Bone marrow (tissue), 2 donors: ENCODE results near the gene BCAS1.
"Not testable (repeated sequence)": the region's sequence is repeated elsewhere in the genome, so short reads cannot be mapped to it uniquely, and the experiment has no call there.

ENCODE experiments used
- DNase-seq, 2 donors: peaks; one replicate each; lab custom pipeline; 2025; lab: John Stamatoyannopoulos, UW

The BCAS1 gene

DNA sequence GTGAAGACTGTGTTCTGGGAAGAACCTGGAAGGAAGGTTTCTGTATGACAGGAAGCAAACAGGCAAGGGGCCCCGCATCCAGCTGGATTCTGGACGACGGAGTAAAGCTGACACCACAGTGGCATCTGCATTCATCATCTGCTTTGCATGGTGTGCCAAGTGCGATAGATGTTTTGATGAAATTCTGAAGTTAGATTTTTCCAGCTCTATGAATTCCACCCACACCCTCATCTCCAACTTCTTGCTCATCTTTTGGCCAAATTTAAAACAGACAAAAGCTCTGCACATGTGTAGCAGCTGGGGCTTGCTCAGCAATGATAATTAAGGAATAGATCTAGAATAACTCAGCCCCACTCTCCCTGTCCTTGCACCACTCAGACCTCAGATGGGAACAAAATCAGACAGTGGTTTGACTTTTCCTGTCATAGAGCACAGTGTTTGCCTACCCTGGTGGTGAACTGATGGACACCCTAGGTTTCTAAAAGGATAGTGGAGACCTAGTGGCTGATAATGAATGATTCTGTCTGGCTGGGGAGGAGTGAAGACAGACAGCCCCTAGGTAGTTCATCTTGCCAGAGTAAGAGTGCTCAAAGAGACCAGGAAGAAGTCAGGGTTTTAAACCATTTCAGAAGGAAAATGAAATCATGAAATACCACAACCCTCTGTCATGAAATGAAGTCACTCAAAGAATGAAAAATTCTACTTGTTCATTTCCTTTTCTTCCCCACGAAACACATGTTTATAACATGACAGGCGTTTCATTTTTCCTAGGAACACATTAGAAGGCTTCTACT is 85.8 kb downstream of the BCAS1 start:
- no peak for DNase-seq

GRCh38 chr20:53983401-53983800 is 87.0 kb downstream of the BCAS1 start:
- DNase-seq: no peak

- no peak for DNase-seq
Observed at GRCh38 chr20:53982624-53983023, 87.8 kb downstream of the BCAS1 start.

DNA sequence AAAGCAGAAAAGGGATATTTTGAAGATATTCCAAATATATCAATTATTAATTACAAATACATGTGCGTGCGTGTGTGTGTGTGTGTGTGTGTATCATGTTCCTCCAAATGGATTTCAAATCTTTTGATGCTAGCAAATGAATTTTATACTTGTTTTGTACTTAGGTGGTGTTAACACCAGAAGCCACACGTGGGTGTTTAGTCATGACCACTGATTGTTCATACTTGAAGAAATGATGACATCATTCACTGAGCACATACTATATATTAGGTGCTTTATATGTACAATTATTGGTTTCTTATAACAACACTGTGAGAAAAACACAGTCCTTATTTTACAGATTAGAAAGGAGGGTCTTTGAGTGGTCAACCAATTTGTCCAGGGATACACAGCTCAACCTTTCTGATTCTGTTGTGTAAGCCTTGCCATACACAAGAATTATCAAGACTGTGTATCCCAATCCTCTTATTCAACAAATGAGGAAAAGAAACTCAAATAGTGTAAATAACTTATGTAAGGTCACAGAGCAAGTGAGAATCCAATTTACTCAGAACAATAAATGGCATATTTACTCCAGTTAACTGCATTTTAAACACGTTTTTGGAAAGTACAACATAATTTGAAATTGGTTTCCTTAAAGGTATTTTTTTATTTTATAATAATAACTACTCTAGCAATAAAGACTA is 88.5 kb downstream of the BCAS1 start:
- DNase-seq: no peak

DNA sequence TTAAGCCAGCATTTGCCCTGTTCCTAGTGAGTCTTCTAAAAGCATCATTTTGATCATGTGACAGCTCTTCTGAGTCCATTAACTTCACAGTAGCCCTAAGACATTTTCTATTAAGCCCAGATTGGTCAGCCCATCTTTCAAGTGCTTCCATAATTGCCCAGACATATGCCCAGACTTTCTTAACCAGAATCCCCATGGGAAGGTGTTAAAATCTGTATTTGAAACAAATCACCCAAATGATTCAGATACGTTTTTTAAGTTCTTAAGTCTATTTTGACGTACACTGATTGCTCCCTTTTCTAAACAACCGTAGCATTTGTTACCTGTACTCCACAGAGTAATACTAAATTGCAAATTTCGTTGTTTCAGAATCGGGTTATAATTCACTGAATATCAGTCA is 89.3 kb downstream of the BCAS1 start:
- no peak for DNase-seq

- DNase-seq: no peak
Observed at GRCh38 chr20:53980031-53980465, 90.3 kb downstream of the BCAS1 start.

DNA sequence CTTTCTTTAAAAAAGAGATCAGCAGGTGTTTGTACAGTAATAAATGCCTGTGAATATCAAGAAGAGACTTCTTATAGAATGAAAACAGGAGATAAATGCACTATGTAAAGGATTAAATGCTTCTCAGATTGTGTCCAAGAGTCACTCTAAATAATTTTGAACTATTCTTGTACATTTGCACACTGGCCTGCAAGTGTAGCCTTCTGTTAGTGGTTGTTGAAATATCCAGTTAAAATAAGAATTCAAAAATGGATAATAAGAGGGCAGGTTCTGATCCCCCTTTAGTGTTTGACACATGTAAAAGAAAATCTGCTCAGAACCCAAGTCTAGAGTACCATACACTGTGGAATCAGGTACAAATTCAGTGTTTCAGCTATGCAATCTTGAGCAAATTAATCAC is 91.9 kb downstream of the BCAS1 start:
- DNase-seq: no peak

DNA sequence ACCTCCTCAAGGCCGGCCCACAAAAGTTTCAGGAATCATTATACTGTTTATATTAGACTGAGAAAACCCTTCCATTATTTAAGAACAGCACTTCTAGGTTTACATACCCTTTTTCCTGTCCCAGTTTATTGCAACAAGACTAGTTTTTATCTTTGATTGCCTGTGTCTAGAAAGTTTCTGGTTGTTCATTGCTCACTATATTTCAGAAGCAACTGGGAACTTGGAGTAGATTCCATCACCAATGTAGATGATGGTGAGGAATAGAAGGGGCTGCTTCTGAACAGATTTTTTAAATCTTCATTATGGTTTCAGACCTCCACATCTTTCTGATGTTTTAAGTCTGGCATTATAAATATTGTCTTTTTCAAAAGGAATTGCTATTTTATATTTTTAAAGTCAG is 93.0 kb downstream of the BCAS1 start:
- DNase-seq: no peak

DNA sequence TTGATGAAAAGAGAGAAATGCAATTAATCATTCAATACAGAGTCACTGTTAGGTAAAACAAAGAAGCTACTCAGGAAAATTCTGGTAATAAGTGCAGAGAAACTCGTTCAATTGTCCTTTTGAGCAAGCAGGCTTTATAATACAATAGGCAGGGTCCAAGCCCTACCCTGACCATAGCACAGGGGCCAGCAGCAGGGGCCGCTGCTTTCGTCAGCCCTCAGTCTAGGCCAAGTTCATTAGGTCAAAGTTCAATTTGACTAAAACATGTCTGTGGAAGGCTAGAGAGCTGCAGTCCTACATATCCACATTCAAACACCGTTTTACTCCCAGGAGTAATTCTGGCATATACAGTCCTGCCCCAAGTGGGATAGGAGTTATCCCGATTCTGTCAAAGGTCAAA is 94.6 kb downstream of the BCAS1 start:
- DNase-seq: no peak

- DNase-seq: no peak
Observed at GRCh38 chr20:53974785-53975555, 95.4 kb downstream of the BCAS1 start.

DNA sequence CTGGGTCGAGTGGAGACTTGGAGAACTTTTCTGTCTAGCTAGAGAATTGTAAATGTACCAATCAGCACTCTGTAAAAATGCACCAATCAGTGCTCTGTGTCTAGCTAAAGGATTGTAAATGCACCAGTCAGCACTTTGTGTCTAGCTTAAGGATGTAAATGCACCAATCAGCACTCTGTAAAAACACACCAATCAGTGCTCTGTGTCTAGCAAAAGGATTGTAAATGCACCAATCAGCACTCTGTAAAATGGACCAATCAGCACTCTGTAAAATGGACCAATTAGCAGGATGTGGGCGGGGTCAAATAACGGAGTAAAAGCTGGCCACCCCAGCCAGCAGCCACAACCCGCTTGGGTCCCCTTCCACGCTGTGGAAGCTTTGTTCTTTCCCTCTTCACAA is 96.5 kb downstream of the BCAS1 start:
- DNase-seq: not testable (repeated sequence)

DNA sequence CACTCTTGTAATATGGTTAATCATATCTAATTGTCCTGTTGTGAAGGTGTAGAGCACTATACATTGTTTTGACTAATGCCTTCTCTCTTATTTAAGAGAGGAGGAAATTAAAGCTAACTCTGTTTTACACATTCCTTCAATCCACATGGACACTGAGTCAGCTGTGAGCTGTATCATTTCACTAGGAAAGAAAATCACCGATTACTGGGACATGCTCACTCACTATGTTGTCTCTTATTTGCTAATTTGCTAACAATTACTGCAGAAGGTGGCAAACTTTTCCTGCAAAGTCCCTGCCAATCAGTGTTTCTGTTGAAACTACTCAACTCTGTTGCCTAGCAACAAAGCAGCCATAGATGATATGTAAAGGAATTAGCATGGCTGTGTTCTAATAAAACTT is 98.2 kb downstream of the BCAS1 start:
- no peak for DNase-seq

GRCh38 chr20:53971096-53971683 is 99.2 kb downstream of the BCAS1 start:
- no peak for DNase-seq

GRCh38 chr20:53970232-53970631 is 100.2 kb downstream of the BCAS1 start:
- no peak for DNase-seq

DNA sequence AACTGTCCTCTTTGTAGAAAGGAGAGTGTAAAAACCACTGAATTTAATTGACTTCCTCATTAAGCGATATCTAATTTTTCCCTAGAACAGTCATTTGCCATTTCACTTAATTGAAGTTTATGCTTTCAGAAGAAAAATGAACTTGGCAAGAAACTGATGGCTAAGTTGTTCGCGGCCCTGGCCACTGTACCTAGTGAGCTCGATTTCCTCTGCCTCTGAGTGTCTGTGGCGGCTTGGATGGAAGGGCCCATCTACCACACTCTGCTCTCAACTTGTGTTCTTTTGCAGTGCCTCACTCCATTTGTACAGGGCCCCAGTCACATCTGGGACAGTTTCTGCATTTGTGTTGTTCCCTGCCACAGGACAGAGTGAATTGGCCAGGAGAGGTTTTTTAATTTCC is 102.9 kb downstream of the BCAS1 start:
- no peak for DNase-seq

DNA sequence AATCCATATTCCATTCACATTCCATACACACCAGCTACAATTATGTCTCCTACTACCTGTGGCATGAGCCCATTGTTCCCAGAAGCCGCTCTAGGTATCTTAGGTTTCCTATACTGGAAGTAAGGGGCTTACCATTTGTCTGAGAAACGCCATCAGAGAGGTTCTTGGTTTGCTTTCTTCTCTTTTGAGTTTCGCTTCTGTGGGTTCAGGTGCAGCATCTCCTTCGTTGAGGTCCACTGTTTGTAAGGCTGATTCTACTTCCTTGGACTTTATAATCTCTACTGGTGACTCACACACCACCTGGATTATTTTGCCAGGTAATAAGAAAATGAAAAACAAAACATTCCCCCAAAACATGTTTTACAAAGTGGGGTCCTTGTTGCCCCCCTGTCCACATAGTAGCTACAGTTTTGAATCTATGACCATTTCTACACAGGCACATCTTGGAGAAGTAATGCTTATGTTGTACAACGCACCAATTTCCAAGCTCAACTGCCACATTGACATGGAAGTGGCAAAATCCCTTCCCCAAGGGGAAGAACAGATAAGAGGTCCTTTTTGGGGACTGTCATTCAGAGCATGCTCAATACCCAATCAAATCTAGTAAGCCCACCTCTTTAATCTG is 103.5 kb downstream of the BCAS1 start:
- no peak for DNase-seq

DNA sequence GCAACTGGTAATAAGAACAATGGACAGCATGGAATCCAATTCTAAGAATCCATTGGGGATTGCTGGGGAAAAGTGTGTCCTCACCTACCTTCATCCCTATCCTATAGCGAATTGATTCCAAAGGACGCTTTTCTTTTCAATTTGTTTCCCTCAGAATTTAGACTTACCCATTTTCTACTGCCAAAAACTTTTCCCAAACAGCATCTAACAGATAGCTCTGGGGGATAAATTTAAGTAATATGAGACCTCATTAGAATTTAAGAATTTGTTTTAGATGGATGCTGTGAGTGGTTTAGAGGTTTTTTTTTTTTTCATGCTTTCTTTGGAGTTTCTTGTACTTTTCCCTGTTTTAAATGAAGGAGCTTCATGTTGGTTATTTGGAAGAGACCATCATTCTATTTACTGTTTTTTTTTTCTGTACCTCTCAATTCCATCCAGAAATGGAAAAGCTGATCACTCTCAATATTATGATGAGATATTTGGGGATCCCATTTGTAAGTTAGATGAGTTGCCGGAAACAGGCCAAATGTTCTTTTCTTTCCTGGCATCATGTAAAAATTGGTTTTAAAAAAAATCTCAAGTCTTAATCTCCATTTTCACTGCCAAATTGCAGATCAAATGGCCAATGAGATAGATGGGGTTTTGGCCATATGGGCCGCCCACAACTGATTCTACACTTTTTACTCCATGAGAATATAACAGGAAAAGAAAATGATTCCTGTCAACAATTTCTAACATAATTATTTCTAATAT is 105.7 kb downstream of the BCAS1 start:
- no peak for DNase-seq

- DNase-seq: no peak
Observed at GRCh38 chr20:53964067-53964466, 106.3 kb downstream of the BCAS1 start.

- no peak for DNase-seq
Observed at GRCh38 chr20:53963635-53964034, 106.8 kb downstream of the BCAS1 start.

- no peak for DNase-seq
Observed at GRCh38 chr20:53962388-53962787, 108.0 kb downstream of the BCAS1 start.

DNA sequence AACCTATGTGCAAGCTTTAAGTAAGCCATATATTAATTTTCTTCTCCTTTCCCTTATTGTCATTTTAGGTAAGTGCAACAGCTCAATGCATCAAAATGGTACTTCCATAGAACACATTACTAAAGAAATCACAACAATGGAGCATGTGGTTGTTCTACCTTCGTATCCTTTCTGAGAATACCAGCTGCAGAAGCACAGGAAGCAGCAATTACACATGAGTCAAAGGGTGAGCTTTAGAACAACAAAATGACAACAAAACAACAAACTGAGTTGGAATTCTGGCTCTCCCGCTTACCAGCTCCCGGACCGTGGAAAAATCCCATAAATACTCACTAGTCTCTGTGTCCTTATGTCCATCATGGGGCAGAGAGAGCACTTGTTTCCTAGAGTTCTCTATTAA is 108.9 kb downstream of the BCAS1 start:
- no peak for DNase-seq
